Measurements from ENCODE around the gene GPATCH8.

- no peak for TF ChIP-seq CHD2 (IDR thresholded peaks at IDR 0.05; ENCODE audit: low read length, partially characterized antibody)
- no peak for TF ChIP-seq TAF1 (IDR thresholded peaks at IDR 0.05; ENCODE audit: borderline replicate concordance, low read depth, low read length)
- no peak for TF ChIP-seq SMC3 (IDR thresholded peaks at IDR 0.05; ENCODE audit: low read depth, low read length)
- TF ChIP-seq CTCF (IDR thresholded peaks at IDR 0.05) = no peak
- TF ChIP-seq RAD21 (IDR thresholded peaks at IDR 0.05; ENCODE audit: low read length) = no peak
- TF ChIP-seq GATA2 (CRISPR knock-in tag; IDR thresholded peaks at IDR 0.05) = no peak
- no peak for TF ChIP-seq GABPA (IDR thresholded peaks at IDR 0.05; ENCODE audit: low read depth)
- no peak for TF ChIP-seq MXI1 (IDR thresholded peaks at IDR 0.05; ENCODE audit: low read depth, low read length)
- TF ChIP-seq EZH2phosphoT487 (IDR thresholded peaks at IDR 0.05; ENCODE audit: borderline replicate concordance, low read depth) = no peak
- no peak for TF ChIP-seq JUND (IDR thresholded peaks at IDR 0.05)
- no peak for TF ChIP-seq NFIC (IDR thresholded peaks at IDR 0.05; ENCODE audit: borderline replicate concordance)
- TF ChIP-seq POLR2AphosphoS5 (IDR thresholded peaks at IDR 0.05; ENCODE audit: low read depth, low read length) = no peak
- no peak for TF ChIP-seq FOXJ3 (CRISPR knock-in tag; IDR thresholded peaks at IDR 0.05)
- TF ChIP-seq USF2 (IDR thresholded peaks at IDR 0.05; ENCODE audit: borderline replicate concordance, low read depth, low read length) = no peak
Observed at GRCh38 chr17:44355642-44356099, 147.5 kb downstream of the GPATCH8 start.
